Stimulated activated CD8-positive, alpha-beta memory T cell treated with anti-CD3 and anti-CD28 coated beads, Interleukin-4, amount 100 ng/mL, for 24 hours (primary cell): ENCODE data around the gene QSOX2.

Experiments
- DNase-seq: peaks from one replicate; pipeline ENCODE4 v3.0.0-alpha.2; 2020; ENCODE audit warnings: low read depth

Gene QSOX2, protein sequence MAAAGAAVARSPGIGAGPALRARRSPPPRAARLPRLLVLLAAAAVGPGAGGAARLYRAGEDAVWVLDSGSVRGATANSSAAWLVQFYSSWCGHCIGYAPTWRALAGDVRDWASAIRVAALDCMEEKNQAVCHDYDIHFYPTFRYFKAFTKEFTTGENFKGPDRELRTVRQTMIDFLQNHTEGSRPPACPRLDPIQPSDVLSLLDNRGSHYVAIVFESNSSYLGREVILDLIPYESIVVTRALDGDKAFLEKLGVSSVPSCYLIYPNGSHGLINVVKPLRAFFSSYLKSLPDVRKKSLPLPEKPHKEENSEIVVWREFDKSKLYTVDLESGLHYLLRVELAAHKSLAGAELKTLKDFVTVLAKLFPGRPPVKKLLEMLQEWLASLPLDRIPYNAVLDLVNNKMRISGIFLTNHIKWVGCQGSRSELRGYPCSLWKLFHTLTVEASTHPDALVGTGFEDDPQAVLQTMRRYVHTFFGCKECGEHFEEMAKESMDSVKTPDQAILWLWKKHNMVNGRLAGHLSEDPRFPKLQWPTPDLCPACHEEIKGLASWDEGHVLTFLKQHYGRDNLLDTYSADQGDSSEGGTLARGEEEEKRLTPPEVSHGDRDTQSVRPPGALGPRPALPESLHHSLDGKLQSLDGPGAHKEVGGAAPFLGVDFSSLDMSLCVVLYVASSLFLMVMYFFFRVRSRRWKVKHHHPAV

DNA sequence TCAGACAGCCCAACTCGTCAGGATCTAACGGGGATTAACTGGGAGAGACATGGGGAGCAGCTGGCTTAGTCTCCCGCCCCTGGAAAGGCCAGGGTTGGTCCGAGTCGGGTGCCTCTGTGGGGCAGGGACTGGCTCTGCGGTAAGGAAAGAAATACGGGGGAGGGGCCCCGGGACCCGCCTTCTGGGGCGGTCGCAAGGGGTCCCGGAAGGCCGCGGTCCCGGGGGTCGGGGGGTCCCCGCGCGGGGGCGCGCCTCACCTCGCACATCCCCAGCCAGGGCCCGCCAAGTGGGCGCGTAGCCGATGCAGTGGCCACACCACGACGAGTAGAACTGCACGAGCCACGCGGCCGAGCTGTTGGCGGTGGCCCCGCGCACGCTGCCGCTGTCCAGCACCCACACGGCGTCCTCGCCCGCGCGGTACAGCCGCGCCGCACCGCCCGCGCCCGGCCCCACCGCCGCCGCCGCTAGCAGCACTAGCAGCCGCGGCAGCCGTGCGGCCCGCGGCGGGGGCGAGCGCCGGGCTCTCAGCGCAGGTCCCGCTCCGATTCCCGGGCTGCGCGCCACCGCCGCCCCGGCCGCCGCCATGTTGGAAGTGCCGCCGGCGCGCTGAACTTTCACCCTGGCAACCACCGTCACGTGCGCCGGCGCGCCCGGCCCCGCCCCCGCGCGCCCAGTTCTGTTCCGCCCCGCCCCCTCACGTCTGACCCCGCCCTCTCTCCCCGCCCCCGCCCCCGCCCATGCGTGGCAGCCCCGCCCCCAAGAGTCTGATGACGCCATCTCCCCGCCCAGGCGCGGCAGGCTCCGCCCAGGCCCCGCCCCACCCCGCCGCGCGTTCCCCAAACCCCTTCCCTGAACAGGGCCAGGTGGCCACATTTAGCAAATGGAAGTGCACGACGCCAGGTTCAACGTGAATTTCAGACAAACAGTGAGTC lies at the start of gene QSOX2:
Gene QSOX2 (minus strand): TSS at position 594 of the 932 bp plus-strand sequence. CDS start 9 bp downstream, at position 585.
- DNase-seq: peak; percentile 73

DNA sequence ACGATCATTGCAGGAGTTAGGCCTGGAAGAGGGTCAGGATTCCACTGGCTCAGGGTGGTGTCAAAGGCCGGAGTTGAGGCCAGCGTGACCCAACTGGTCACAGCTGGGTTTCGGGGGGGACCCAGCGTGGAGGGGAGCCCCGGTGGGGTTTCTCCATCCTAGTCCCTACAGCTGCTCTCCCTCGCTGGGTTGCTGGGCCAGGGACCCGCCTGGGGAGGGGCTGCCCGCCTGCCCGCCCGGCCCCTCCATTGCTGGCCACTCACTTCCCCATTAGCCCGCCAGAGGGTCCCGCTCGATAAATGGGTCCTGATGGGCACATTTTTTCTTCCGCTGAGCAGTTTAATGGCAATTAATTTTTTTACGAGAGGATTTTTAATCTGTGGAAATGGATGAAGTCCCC lies 49.4 kb upstream of the QSOX2 start:
- no peak for DNase-seq

DNA sequence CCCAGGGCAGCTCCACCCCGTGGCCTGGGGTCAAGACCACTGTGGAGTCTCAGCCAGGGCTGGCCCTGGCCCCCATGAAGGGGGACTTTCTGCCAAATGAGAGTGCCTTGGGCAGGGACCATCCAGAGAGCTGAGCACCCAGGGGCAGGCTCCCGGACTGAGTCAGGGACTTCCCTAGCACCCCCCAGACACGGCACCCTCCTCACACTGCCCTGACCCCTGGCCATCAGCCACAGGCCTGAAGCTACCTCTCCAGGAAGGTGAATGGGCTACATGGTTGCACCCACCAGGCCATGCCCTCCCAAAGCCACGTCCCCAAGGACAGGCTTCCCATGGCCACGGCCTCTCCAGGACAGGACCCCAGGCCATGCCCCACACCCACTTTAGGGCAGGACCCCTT lies 48.8 kb upstream of the QSOX2 start:
- DNase-seq: no peak

DNA sequence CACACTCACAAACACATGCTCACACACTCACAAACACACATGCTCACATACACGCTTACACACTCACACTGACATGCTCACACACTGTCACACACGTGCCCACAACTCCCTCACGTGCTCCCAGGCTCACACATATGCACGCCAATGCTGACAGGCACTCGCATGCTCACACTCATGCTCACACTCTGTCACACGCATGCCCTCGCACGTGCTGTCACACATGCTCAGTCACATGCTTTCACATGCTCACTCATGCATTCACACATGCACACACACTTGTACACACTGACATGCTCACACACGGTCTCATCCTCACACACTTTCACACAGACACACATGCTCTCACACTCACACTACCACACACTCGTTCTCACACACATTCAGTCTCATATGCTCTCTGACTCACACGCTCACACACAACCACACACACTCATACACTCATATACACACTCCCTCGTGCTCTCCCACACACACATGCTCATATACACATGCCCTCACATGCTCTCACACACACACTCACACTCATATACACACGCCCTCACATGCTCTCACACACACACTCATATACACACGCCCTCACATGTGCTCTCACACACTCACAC lies 48.0 kb upstream of the QSOX2 start:
- no peak for DNase-seq

DNA sequence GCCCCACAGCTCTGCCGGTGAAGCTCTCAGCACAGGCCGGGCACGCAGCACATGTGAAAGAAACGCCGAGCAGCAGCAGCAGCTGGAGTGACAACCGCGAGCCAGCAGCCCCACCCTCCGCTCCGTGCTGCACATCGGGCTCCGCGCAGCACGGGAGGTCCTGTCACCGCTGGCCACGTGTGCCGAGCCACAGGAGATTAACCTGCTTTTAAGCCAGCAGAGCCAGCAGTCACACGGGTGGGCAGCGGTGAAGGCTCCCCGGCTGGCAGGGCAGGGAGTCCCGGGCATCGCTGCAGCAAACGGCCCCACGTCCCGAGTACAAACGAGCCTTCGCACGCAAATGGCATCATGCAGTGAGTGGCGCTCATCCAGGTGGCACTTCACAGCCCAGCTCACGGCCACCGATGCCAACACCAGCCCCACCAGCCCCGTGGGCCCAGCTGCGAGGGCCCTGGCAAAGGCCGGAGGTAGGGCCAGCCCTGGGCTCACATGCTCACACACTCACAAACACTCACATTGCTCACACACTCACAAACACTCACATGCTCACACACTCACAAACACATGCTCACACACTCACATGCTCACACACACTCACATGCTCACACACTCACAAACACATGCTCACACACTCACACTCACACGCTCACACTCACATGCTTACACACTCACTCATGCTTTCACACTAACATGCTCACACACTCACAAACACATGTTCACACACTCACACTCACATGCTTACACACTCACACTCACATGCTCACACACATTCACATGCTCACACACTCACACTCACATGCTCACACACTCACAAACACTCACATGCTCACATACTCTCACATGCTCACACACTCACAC lies 47.2 kb upstream of the QSOX2 start:
- DNase-seq: no peak

DNA sequence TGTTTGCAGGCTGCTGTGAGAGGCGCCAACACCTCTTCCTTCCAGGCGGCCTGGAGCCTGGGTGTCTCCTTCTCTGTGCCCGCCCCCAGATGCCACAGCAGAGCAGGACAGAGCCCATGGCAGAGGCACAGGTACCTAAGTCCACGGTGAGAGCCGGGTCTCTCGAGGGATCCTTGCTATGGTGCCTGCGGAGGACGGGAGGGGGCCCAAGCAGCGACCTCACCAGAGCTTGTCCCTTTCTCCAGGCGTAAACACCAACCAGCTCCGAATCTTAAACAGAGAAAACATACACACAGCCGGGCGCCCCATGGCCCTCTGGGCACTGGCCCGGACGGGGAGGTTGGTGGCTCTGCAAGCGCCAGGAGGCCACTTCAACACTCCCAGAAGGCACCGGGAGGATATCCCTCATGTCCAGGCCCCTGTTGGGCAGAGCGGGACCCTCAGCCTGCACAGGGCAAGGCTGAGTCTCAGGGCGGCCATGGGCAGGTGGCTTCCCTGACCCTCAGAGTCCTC lies 46.5 kb upstream of the QSOX2 start:
- DNase-seq: no peak

DNA sequence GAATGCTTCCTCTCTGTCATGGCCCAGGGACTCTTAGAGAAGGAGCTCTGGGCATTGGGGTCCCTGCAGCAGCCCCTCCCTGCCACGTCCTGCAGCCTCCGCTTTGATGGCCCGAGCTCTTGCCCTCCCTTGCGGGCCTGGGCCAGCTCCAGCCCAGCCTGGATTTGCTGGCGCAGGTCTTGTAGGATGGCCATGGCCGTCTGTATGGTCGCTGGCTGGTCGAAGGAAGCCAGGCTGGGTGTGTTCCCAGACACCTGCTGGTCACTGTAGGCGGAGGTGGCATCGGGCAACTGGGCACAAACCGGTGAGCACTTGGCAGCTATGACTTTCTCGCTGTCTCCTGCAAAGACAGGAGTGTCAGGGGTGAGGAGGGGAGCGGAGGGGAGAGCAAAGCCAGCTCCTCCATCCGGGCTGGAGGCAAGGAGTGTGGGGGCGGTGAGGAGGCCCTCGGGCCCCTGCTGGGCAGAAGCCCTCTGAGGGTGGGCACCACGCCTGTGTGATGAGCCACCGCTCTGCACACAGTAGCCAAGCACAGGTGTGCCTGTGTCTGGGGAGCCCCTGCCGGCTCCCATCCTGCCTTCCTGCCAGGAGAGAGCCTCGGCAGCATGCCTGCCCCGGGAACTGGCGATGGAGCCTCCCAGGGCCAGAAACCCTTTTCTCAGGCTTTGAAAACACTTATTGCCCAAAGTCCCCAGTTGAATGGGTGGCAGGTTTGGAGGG lies 45.9 kb upstream of the QSOX2 start:
- DNase-seq: no peak

DNA sequence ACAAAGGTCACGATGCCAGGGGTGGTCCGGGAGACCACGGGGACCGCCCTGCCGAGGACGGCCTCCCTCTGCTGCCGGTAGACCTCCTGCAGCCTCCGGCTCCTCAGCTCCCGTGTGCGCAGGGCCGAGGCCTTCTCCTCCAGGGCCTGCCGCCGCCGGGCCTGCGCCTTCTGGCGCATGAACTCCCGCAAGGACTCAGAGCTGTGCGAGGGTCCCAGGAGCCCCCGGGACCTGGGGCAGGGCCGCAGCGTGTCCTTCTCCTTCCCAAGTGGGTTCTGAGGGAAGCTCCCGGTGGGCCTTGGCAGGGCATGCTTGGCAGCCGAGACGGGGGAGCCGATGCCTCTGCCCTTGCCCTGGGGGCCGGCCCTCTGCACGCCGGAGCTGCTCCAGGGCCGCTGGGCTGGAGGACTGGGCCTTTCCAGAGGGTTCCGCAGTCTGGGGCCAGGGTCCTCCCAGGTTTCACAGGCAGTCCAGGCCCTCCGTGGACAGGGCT lies 44.9 kb upstream of the QSOX2 start:
- DNase-seq: no peak

DNA sequence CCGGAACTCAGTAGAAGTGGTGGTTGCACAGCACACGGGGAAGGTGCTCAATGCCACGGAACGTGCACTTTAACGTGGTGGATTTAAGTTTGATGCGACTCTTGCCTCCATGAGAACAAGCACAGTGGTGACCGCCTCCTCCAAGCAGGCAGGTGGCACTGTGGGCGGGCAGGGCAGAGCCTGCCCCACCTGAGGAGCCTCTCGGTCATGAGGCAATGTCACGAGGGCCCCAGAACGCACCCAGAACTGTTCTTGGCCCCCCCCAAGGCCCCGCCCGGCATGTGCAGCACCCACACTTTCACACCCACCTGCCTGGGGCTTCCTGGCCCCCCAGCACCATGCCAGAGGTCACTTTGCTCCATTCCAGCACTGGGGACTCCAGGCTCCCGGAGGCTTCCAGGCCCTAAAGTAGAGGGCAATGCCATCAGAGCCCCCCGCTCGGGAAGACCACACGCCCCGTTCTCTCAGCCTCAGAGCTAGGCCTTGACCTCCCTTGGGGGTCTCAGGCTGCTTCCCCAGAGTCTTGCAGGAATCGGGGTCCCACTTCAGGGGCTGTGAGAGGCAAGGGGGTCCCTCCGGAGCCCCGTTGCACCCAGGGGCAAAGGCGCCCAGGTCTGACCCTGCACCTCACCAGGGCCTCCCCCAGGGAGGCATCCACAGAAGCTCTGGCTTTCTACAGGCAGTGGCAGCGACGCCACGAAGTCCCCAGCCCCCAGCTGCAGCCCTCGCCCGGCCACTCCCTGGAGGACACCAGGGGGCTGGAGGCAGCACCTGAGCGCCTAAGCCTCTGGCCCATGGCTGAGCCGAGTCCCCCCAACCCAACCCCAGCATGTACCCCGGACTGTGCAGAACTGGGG lies 44.3 kb upstream of the QSOX2 start:
- DNase-seq: no peak

DNA sequence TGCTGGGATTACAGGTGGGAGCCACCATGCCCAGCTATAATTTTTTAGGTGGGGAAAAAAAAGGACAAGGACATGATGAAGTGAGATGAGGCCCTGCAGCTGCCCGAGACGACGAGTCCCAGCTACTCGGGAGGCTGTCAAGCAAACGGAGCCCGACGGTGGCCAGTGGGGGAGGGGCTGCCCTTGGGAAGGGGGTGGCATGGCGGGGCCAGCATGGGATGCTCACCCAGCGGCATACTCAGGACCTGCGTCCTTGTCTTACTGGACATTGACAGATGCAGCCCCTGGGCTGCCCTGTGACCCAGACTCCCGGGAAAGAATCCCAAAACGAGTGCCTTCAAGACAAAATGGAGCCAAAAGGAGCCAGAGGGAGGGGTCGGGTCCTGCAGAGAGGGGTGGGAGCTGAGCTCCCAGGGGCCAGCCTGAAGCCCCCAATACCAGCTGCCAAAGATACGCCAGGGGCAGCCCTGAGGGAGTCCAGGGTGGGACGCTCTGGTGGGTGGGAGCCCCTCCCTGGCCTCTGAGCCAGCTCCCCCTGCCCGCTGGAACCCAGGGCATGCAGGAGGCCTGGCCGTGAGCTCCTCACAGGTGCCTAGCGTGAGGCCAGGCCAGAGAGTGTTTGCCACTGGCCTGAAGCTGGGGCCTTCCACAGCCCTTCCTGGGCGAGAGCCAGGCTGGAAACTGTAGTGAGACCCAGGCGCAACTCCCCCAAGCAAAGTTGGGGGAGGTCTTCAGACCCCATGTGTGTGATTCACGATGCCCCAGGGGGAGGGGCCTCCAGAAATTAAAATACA lies 42.5 kb upstream of the QSOX2 start:
- no peak for DNase-seq

DNA sequence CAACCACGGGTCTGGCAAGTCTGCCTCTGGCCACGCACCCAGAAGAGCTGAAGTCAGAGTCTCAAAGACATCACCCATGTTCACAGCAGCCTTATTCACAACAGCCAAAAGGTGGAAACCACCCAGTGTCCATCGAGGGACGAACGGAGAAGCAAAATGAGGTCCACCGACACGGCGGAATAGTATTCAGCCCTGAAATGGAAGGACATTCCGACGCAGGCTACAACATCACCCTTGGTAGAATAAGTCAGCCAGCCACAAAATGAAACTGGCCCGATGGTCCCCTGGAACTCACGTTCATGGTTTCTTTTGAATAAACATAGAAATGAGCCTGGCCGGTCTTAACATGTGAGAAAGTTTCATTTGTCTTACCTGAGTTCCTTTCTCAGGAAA lies 41.4 kb upstream of the QSOX2 start:
- DNase-seq: no peak

DNA sequence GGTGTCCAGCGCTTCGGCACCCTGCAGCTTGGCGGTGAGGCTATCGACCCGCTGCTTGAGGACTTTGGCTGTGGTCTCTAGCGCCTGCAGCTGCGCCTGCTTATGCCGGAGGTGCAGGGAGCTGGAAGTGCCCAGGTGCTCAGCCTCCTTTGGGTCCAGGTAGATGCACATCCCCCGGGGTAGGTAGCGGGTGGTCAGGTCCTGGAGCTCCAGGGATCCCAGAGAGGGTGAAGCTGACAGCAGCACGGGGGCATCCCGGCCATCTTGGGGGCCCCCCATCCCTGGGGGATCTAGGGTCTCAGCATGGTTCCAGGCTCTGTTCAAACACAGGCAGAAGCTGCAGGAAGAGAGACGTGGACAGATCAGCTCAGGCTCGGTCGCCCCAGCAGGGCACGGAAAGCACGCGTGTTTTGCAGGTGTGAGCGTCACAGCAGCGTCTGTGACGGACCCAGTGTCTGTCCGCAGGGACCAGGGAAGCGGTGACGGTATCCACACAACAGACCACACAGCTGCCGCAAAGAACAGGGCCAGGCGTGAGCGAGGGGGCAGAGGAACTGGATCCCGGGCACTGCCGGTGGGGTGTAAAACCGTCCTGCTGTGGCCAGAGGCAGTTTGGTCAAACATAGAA lies 40.9 kb upstream of the QSOX2 start:
- no peak for DNase-seq

DNA sequence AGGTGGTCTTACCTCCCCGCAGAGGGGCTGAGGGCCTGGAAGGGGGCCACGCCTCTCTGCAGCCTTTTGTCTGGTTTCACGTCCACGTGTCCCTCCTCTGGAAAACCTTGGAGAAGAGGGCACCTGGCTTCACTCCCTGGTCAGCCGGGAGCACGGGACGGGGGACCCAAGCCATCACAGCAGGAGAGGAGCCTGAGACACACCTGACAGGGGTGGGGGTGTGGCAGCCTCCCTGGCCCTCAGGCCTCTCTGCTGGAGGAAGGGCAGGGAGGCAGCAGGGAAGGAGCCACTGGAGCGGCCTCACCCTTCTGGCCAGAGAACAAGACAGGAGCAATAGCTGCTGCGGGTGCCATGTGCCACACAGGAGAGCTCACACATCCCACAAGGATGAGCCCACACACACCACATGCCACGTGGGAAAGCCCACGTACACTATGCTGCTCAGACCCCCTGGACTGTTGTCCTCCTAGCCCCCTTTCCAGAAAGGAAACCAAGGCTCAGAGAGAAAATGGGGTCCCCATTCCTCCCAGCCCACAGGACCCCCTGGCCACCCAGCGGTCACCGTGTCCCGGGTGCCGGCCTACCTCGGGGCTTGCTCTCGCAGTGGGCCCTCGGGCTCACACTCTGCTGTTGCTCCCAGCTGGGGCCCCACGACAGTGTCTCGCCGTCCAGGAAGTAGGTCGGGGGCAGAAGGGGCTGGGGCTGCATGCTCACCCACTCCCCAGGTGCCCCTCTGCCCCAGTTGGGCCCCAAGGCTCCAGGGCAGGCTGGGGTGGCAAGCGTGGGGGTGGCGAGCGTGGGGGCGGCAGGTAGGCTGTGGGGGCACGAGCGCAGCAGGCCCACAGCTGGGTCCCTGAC lies 40.1 kb upstream of the QSOX2 start:
- DNase-seq: no peak

DNA sequence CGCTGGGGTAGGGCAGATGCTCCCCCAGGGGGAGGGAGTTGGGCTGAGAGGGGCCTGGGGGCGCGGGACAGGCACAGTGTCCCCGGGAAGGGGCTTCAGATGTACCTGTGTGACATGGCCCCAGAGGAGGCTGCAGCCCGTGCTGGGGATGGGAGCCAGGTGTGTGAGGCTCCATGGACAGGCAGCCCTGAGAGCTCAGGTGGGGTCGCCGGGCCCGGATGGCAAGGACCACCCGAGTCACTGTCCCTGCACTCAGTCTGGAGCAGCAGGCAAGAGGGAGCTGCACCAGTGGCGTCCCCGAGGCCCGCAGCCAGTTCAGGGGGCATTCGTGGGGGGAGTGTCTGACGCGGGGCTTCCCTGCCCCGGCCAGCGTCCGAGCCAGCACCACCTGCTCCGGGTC lies 39.3 kb upstream of the QSOX2 start:
- DNase-seq: no peak

DNA sequence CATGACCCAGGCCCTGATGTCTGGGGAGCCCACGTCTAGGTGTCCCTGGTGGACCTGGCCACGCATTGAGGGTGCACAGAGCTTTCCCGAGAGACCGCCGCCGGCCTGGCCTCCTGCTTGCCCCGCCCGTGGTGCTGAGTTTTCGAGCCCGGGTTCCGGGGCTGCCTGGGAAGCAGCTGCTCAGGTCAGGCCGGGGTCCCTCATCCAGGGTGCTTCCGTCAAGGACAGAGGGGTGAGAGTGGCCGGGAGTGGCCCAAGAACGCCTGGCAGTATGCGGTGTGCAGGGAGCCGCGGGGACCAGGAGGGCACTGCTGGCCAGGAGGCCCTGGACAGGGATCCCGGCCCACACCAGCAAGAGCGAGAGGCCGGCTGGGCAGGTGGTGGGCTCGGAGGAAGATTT lies 38.7 kb upstream of the QSOX2 start:
- no peak for DNase-seq

DNA sequence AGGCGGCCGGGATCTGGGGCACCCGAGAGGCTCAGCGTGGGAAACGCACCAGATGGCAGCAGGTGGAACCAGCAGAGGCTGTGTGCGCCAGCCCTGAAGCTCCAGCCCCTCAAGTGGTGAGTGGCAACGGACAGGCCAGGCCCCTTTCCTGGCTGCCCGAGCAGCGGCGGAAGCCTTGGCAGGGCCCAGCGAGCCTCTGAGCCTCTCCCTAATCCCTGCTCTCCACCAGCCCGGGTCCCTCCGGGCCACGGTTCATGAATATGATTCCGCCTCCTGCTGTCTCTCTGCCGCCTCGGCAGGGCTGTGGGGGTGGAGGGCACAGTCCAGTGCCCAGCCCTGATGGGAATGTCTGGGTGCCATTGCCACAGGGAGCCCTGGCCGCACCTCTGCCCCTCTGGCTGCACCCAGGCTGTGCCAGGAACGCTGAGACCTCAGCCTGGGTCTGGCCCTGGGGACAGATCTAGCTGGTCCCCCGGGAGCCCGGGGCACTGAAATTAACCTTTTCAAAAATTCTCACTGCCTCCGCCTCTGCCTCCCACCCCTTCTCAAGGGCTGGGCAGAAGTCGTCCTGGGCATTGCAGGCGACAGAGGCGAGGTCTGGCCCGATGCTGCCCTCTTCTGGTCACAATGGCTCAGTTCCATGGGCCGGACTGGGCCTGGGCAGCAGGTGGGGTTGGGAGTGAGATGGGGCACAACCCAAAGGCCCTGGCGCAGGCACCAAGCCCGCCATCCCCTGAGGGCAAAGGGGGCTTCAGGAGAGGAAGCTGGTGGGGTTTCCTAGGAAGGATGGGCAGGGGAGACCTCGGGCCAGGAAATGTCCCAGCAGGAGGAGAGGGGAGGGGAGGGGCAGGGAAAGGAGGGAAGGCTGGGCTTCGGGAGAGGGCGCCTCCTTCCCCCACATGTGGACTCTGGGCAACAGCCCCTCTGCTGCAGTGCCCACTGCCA lies 38.0 kb upstream of the QSOX2 start:
- peak; percentile 58 for DNase-seq
